ENCODE measurements around the gene VSX1.

Gene VSX1

GRCh38 chr20:25081730-25082497 is at the start of gene VSX1:
Gene VSX1, minus strand, starts transcription at chr20:25082141. Its CDS starts 45 bp downstream, at chr20:25082096.
- no peak for DNase-seq

GRCh38 chr20:25129908-25130307 is 48.0 kb upstream of the VSX1 start:
- no peak for DNase-seq

- no peak for DNase-seq
Observed at GRCh38 chr20:25129428-25129827, 47.5 kb upstream of the VSX1 start.

DNA sequence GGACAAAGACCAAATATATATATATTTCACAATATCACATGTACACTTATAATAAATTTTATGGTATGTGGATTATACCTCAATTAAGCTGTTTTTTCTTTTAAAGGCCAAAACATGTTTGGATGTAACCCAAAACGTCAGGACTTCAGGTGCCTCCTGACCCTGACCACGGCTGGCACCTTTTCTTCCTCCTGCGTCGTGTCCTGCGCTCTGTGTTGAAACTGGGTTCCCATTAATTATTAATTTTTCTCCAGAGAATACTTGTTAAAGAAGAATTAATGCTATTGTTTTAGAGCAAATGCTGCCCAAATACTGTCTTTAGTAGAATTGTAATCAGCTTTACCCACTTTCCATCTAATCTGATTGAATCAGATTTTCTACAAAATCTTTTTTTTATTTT is 46.7 kb upstream of the VSX1 start:
- DNase-seq: no peak

DNA sequence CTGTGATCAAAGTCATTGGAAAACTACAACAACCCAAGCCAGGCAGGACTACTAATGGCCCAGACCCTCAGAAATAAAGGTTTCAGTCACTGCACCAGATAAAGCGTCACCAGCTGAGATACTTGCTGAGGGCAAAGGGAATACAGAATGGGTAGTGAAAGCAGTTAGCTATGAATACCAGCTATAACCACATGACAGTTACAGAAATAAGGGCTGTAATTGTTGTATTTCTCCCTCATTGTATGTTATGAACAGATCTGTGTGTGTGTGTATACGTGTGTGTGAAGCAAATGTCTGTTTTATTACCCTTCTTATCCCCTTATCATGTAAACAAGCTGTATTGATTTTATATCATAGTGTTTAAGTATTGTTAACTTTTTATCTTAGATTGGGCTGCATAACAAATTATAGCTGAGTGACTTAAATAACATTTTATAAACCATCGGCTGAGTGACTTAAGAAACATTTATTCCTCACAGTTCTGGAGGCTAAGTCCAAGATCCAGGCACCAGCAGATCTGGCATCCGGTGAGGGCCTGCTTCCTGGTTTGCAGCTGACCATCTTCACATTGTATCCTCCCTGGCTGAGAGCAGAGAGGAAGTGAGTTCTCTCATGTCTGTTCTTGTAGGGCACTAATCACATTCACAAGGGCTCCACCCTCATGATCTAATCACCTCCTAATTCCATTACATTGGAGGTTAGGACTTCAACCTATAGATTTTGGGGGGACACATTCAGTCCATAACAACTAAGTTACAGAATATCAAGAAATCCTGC is 46.0 kb upstream of the VSX1 start:
- DNase-seq: no peak

GRCh38 chr20:25126204-25127029 is 44.5 kb upstream of the VSX1 start:
- no peak for DNase-seq

GRCh38 chr20:25125636-25126035 is 43.7 kb upstream of the VSX1 start:
- no peak for DNase-seq

GRCh38 chr20:25120920-25121319 is 39.0 kb upstream of the VSX1 start:
- no peak for DNase-seq

- no peak for DNase-seq
Observed at GRCh38 chr20:25120457-25120856, 38.5 kb upstream of the VSX1 start.

- DNase-seq: no peak
Observed at GRCh38 chr20:25118529-25118928, 36.6 kb upstream of the VSX1 start.

DNA sequence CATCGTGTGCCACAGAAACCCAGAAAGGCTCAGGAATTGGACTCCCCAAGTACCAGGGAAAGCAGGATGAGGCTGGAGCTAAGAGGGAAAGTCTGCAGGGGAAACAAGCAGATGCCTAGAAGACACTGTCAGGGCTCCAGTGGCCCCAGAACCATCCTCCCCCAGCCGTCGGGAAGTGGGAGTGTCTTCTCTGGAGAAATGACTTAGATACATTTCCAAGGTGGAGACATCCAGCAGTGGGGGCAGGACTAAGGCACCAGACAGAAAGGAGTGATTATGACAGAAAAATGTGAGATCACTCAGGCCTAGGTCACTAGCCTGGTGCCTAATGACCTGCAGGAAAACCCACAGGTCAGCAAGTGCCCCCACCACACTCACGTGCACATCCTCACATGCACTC is 36.0 kb upstream of the VSX1 start:
- no peak for DNase-seq

DNA sequence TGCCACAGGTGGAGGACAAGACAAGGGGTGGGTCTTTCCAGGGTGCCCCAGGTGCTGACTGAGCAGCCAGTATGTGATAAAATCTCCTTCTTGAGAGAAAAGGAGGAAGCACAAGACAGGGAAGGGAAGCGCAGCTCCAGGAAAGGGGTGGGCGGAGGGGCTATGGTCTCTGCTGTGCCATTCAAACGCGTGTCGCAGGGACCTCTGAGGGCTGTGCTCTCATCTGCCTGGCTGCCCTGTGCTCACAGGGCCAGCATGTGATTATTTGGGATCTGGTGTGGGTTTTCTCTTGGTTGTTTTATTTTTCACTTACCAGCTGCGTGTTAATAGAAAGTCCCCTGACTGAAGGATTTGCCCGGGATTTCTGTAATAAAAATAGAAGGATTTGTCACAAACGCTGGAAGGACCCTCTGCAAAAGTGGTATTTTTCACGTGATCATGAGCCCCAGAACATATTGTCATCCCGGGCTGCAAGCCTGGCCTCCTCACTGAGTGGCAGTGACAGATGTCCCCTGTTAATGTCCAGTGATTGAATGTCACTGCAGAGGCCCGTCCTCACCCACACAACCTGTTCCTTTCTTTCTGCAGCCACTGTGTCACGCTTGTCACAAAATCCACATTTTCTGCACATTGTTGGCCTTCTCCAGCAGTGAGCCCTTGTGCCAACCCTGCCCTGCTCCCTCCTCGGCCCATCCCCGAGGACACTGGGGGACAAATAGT is 35.0 kb upstream of the VSX1 start:
- no peak for DNase-seq

DNA sequence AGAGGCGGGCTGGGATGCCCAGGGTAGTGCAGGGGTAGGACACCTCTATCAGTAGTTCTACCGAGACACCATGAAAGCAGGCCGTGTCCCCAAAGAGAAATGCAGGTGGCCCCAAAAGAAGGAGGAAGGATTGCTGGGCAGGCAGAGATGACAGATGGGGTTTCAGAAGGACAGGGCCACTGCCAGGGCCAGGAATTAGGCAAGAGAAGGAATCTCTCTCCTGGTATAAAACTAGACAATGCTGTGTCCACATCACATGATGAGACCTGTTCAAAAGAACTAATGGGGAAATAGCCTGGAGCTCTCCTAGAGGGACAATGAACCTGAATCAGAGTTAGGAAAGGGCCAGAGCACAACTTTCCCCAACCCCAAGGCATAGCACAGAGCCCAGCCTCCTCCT is 21.6 kb upstream of the VSX1 start:
- no peak for DNase-seq

- no peak for DNase-seq
Observed at GRCh38 chr20:25100914-25101313, 19.0 kb upstream of the VSX1 start.

- no peak for DNase-seq
Observed at GRCh38 chr20:25099601-25100140, 17.7 kb upstream of the VSX1 start.

DNA sequence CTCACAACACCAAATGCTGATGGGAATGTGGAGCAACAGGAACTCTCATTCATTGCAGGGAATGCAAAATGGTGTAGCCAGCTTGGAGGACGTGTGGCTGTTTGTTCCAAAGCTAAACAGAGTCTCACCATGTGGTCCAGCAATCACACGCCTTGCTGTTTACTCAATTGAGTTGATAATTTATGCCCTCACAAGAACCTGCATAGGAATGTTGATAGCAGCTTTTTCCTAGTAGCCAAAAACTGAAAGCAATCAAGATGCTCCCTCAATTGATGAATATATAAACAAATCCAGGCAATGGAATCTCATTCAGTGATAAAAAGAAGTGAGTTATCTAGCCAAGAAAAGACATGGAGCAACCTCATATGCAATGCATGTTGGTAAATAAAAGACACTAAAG is 15.6 kb upstream of the VSX1 start:
- DNase-seq: no peak

- peak in 1 of 2 experiments; percentile 5 for DNase-seq
Observed at GRCh38 chr20:25090492-25091429, 8.8 kb upstream of the VSX1 start.

DNA sequence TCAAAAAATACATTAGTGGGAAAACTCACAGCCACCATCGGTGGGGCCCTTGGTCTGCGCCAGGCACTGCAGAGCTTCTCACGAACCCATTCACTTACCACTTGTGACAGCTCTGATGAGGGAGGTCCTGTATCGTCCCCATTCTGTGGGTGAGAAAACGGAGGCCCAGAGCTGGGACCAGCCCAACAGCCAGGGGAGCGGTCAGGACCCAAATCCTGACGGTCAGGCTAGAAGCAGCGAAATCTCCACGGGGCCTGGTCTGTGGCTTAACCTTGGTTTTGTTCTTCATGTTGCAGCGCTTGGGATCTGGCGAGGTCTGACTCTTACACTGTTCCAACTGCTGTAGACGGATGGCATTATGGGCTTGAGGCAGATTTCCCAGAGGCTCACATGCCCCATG is 7.7 kb upstream of the VSX1 start:
- no peak for DNase-seq

GRCh38 chr20:25089096-25089495 is 7.2 kb upstream of the VSX1 start:
- no peak for DNase-seq

GRCh38 chr20:25088267-25088666 is 6.3 kb upstream of the VSX1 start:
- no peak for DNase-seq

DNA sequence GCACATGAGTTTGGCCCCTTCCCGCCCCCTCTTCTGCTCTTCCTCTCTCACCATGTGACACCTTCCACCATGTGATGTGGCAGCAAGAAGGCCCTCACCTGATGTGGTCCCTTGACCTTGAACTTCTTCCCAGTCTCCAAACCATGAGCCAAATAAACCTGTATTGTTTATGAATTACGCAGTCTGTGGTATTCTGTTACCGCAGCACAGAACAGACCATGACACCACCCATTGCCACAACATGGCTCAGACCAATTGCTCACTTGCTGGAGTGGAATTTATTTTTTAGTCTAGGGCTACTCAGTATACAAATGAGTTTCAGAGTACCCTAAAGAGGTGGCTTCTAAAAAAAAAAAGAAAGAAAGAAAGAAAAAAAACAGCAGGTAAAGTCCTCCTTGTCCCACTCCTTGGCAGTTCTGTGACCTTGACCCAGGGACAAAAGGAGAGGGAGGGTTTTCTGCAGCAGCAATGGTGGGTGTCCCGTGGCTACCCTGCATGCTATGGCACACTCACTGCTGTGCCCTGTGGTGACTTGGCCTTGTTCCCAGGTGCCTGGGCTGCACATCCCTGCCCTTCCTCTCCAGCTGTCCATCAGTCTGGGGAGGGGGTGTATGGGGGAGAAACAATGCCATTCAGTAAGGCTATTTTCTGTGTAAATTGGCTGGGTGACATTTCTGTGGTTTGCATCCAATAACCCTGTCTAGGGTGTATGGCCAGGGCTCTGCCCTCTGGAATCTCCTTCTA is 5.4 kb upstream of the VSX1 start:
- DNase-seq: no peak
